ENCODE results near the gene TSHZ2. TPM values are rescaled to one million over a fixed set of nuclear protein-coding genes. Genes with fewer than 3 reads are reported as not detected.

TSHZ2 gene
- total RNA-seq, 6 experiments from 2014 or later: not detected

GRCh38 chr20:53493311-53493857 lies 521.2 kb downstream of the TSHZ2 start:
- no peak for DNase-seq
- Mint-ChIP-seq H3K27me3 (ENCODE audit: insufficient read depth) (peaks cover 14% of the 10 kb centered on the region), H3K27ac (no peak overlapping the region), H3K4me1 (ENCODE audit: low read depth) (no peaks in the 10 kb centered on the region), H3K9me3 (no peaks in the 10 kb centered on the region), H3K36me3 (ENCODE audit: low read depth) (no peaks in the 10 kb centered on the region), H3K4me3 (no peak overlapping the region)
- no peak; the same call in 1 of the 2 replicates for TF ChIP-seq CTCF (IDR thresholded peaks at IDR 0.05)

- no peaks in the 10 kb centered on the region for H3K4me1 Mint-ChIP-seq (ENCODE audit: low read depth)
- no peak for TF ChIP-seq CTCF (IDR thresholded peaks at IDR 0.05)
- H3K36me3 Mint-ChIP-seq (ENCODE audit: low read depth): no peaks in the 10 kb centered on the region
- peaks cover 9% of the 10 kb centered on the region for H3K27me3 Mint-ChIP-seq (ENCODE audit: insufficient read depth)
- DNase-seq: no peak
- H3K27ac Mint-ChIP-seq: no peak overlapping the region
- no peak overlapping the region for H3K4me3 Mint-ChIP-seq
- H3K9me3 Mint-ChIP-seq: no peaks in the 10 kb centered on the region
These were observed 522.6 kb downstream of the TSHZ2 start for GRCh38 chr20:53494753-53495152.

- no peak for DNase-seq
- no peak for TF ChIP-seq CTCF (IDR thresholded peaks at IDR 0.05)
- no peak overlapping the region for H3K4me3 Mint-ChIP-seq
- H3K27ac Mint-ChIP-seq: no peak overlapping the region
- no peaks in the 10 kb centered on the region for H3K9me3 Mint-ChIP-seq
- H3K36me3 Mint-ChIP-seq (ENCODE audit: low read depth): no peaks in the 10 kb centered on the region
- peaks cover 9% of the 10 kb centered on the region for H3K27me3 Mint-ChIP-seq (ENCODE audit: insufficient read depth)
- H3K4me1 Mint-ChIP-seq (ENCODE audit: low read depth): no peaks in the 10 kb centered on the region
These were observed 523.4 kb downstream of the TSHZ2 start for GRCh38 chr20:53495398-53496092.

- no peaks in the 10 kb centered on the region for H3K4me1 Mint-ChIP-seq (ENCODE audit: low read depth)
- TF ChIP-seq CTCF (IDR thresholded peaks at IDR 0.05): no peak
- H3K4me3 Mint-ChIP-seq: no peak overlapping the region
- H3K36me3 Mint-ChIP-seq (ENCODE audit: low read depth): no peaks in the 10 kb centered on the region
- no peak overlapping the region for H3K27ac Mint-ChIP-seq
- DNase-seq: no peak
- peaks cover 9% of the 10 kb centered on the region for H3K27me3 Mint-ChIP-seq (ENCODE audit: insufficient read depth)
- no peaks in the 10 kb centered on the region for H3K9me3 Mint-ChIP-seq
These were observed 525.1 kb downstream of the TSHZ2 start for GRCh38 chr20:53497246-53497645.

GRCh38 chr20:53498341-53498740 lies 526.2 kb downstream of the TSHZ2 start:
- Mint-ChIP-seq H3K27me3 (ENCODE audit: insufficient read depth) (peaks cover 9% of the 10 kb centered on the region), H3K36me3 (ENCODE audit: low read depth) (no peaks in the 10 kb centered on the region), H3K27ac (no peak overlapping the region), H3K9me3 (no peaks in the 10 kb centered on the region), H3K4me1 (ENCODE audit: low read depth) (no peaks in the 10 kb centered on the region), H3K4me3 (no peak overlapping the region)
- TF ChIP-seq CTCF (IDR thresholded peaks at IDR 0.05): no peak
- DNase-seq: no peak
